HEK293 (cell line): ENCODE results near the gene LRRC27.

ENCODE experiments used
- CTCF ChIA-PET: fragments of 350-600 bp; formaldehyde crosslinking; extraction: SDS; loops from one replicate; lab custom pipeline; 2021; ENCODE audit warnings: antibody characterized with exemption; lab: Yijun Ruan, JAX
- POLR2A ChIA-PET: fragments of 300-600 bp; formaldehyde crosslinking; extraction: SDS; loops from one replicate; lab custom pipeline; 2020; ENCODE audit warnings: antibody characterized with exemption, inconsistent platforms; lab: Yijun Ruan, JAX
- H3K27ac ChIP-seq: fragments of 200-500 bp; sonication (Bioruptor generic); 2 replicates; pipeline ENCODE4 v1.5.1; 2014; ENCODE audit warnings: low read depth, low read length, control low read depth, inconsistent platforms; ENCODE audit errors: extremely low read depth
- H3K36me3 ChIP-seq, 2 experiments: fragments of 200-500 bp in 1 of 2; sonication (Bioruptor generic) in 1 of 2; 1 replicate in 1 of 2; 2 replicates in 1 of 2; pipeline ENCODE4 v1.5.1; 2014 to 2017; ENCODE audit warnings: inconsistent platforms in 2 of 2, low read length in 2 of 2; ENCODE audit not compliant: control insufficient read depth in 2 of 2, insufficient read depth in 1 of 2
- H3K4me1 ChIP-seq: fragments of 200-500 bp; sonication (Bioruptor generic); 2 replicates; pipeline ENCODE4 v1.5.1; 2014; ENCODE audit warnings: mild to moderate bottlenecking, low read length, inconsistent platforms; ENCODE audit not compliant: control insufficient read depth, insufficient read depth
- H3K4me3 ChIP-seq: 2 replicates; pipeline ENCODE4 v1.5.1; 2011; ENCODE audit warnings: low read depth, mild to moderate bottlenecking, control low read depth, low read length, moderate library complexity
- H3K9me3 ChIP-seq: fragments of 200-500 bp; sonication (Bioruptor generic); 2 replicates; pipeline ENCODE4 v1.5.1; 2014; ENCODE audit warnings: low read depth, low read length, inconsistent platforms; ENCODE audit not compliant: control insufficient read depth, insufficient read depth
- CTCF ChIP-seq: fragments of 450-650 bp; formaldehyde crosslinking; IDR thresholded peaks from 2 replicates; pipeline ENCODE4 v1.5.1; 2016; ENCODE audit warnings: missing biosample characterization, missing genetic modification characterization
- KLF9 ChIP-seq: fragments of 450-650 bp; formaldehyde crosslinking; IDR thresholded peaks from 2 replicates; pipeline ENCODE4 v1.5.1; 2016; ENCODE audit warnings: missing biosample characterization, missing genetic modification characterization, low read depth
- PRDM10 ChIP-seq: fragments of 450-650 bp; formaldehyde crosslinking; IDR thresholded peaks from 2 replicates; pipeline ENCODE4 v1.5.1; 2016; ENCODE audit warnings: missing biosample characterization, missing genetic modification characterization
- ZBTB21 ChIP-seq: fragments of 450-650 bp; formaldehyde crosslinking; IDR thresholded peaks from 2 replicates; pipeline ENCODE4 v1.5.1; 2017; ENCODE audit warnings: missing biosample characterization, missing genetic modification characterization
- ZBTB48 ChIP-seq: fragments of 450-650 bp; formaldehyde crosslinking; IDR thresholded peaks from 2 replicates; pipeline ENCODE4 v1.5.1; 2016; ENCODE audit warnings: missing biosample characterization, missing genetic modification characterization
- ZBTB8A ChIP-seq: fragments of 450-650 bp; formaldehyde crosslinking; IDR thresholded peaks from 2 replicates; pipeline ENCODE4 v1.5.1; 2016; ENCODE audit warnings: missing biosample characterization, missing genetic modification characterization
- ZFP69B ChIP-seq: fragments of 450-650 bp; formaldehyde crosslinking; IDR thresholded peaks from 2 replicates; pipeline ENCODE4 v1.5.1; 2016; ENCODE audit warnings: missing biosample characterization, missing genetic modification characterization
- ZNF10 ChIP-seq: fragments of 450-650 bp; formaldehyde crosslinking; IDR thresholded peaks from 2 replicates; pipeline ENCODE4 v1.5.1; 2017; ENCODE audit warnings: missing biosample characterization, missing genetic modification characterization
- ZNF324 ChIP-seq: fragments of 450-650 bp; formaldehyde crosslinking; IDR thresholded peaks from 2 replicates; pipeline ENCODE4 v1.5.1; 2016; ENCODE audit warnings: missing biosample characterization, missing genetic modification characterization
- ZNF561 ChIP-seq: fragments of 450-650 bp; IDR thresholded peaks from 2 replicates; pipeline ENCODE4 v1.5.1; 2018; ENCODE audit warnings: missing biosample characterization, missing genetic modification characterization, borderline replicate concordance
- ZNF610 ChIP-seq: fragments of 450-650 bp; formaldehyde crosslinking; IDR thresholded peaks from 2 replicates; pipeline ENCODE4 v1.5.1; 2016; ENCODE audit warnings: missing biosample characterization, missing genetic modification characterization, borderline replicate concordance
- ZNF629 ChIP-seq: fragments of 450-650 bp; formaldehyde crosslinking; IDR thresholded peaks from 2 replicates; pipeline ENCODE4 v1.5.1; 2017; ENCODE audit warnings: missing biosample characterization, missing genetic modification characterization
- ZNF830 ChIP-seq: fragments of 450-650 bp; IDR thresholded peaks from 2 replicates; pipeline ENCODE4 v1.5.0; 2018; ENCODE audit warnings: missing biosample characterization, missing genetic modification characterization, low read depth, mild to moderate bottlenecking, moderate library complexity

Gene LRRC27

DNA sequence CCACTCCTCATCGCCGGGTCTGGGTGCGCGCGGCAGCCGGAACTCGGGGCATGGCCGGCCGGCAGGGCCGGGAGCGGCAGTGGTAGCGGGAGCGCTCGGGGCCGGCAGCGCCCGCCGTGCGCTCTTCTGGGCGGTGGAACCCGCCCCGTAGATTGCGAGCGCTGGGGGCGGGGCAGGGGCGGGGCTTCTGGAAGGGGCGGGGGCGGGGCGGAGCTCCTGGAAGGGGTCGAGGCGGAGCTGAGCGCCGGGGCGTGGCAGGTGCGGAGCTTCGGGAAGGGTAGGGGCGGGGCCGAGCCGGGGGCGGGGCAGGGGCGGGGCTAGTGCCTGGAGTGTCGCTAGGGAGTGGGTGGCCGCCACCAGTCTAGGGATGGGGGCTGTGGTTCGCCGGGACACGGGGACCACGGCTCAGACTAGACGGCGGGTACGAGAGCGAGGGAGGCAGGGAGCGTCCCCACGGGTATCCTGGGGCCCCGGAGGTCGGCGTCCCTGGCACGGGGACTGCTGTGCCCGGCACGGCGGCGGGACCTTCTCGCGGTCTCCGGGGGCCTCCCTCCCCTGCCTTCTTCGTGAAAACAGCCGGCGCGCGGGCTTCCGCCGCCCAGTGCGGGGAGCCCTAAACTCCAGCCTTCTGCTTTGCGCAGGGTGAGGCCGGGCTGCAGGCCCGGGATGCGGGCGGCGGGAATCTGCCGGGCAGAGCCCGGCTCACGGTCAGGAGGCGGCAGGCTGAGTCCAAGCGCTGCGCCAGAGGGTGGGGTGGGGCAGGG, 24.0 kb upstream of the LRRC27 start, which contains the start of gene STK32C (continued):
- TF ChIP-seq CTCF (tag by site-specific recombination) (0 out of 2 replicates have a peak, but pooled peaks have one; percentile 23), ZNF10 (no peak), KLF9 (tag by site-specific recombination) (peak; percentile 89), ZNF629 (tag by site-specific recombination) (peak; percentile 36; the same call in 1 of the 2 replicates), ZBTB21 (tag by site-specific recombination) (no peak), ZFP69B (tag by site-specific recombination) (0 out of 2 replicates have a peak, but pooled peaks have one; percentile 34), PRDM10 (tag by site-specific recombination) (peak; percentile 90), ZNF324 (tag by site-specific recombination) (0 out of 2 replicates have a peak, but pooled peaks have one; percentile 27), ZNF610 (0 out of 2 replicates have a peak, but pooled peaks have one; percentile 33)

GRCh38 chr10:132308587-132309470, 23.2 kb upstream of the LRRC27 start:
- H3K4me3 ChIP-seq = no peak overlapping the region; the same call in 1 of the 2 replicates
- ChIA-PET CTCF (no interaction called here), POLR2A (no interaction called here)
- TF ChIP-seq ZNF561 (0 out of 2 replicates have a peak, but pooled peaks have one; percentile 12), ZBTB48 (no peak), ZBTB8A (tag by site-specific recombination) (peak; percentile 84)
- no peak overlapping the region for H3K27ac ChIP-seq
- H3K4me1 ChIP-seq = no peaks in the 10 kb centered on the region; the same call in 1 of the 2 replicates
- no peaks in the 10 kb centered on the region for H3K36me3 ChIP-seq
- H3K9me3 ChIP-seq = no peaks in the 10 kb centered on the region; the same call in 1 of the 2 replicates

- ChIA-PET CTCF (no interaction called here), POLR2A (no interaction called here)
- Histone ChIP-seq H3K9me3 (no peaks in the 10 kb centered on the region; the same call in 1 of the 2 replicates), H3K4me1 (no peaks in the 10 kb centered on the region; the same call in 1 of the 2 replicates), H3K4me3 (no peak overlapping the region), H3K27ac (no peak overlapping the region), H3K36me3 (no peaks in the 10 kb centered on the region)
- 0 out of 2 replicates have a peak, but pooled peaks have one; percentile 34 for TF ChIP-seq ZBTB48
- no peak for TF ChIP-seq ZNF830
These were observed 22.5 kb upstream of the LRRC27 start for GRCh38 chr10:132309471-132309865.
